AG04449 (cell line): Measurements from ENCODE around the gene APOD.

ENCODE experiments used
- CTCF ChIA-PET: fragments of 350-600 bp; formaldehyde crosslinking; extraction: SDS; loops from one replicate; lab custom pipeline; 2021; ENCODE audit warnings: antibody characterized with exemption; lab: Yijun Ruan, JAX
- POLR2A ChIA-PET: fragments of 400-600, 350-600 bp; formaldehyde crosslinking; extraction: SDS; loops from one replicate; lab custom pipeline; 2020; ENCODE audit warnings: antibody characterized with exemption, inconsistent platforms; lab: Yijun Ruan, JAX
- DNase-seq: peaks from one replicate; pipeline ENCODE4 v3.0.0-alpha.2; 2010; ENCODE audit warnings: low read depth, low spot score
- H3K4me3 ChIP-seq: 2 replicates; pipeline ENCODE4 v1.5.1; 2011; ENCODE audit warnings: low read depth, mild to moderate bottlenecking, control low read depth, low read length
- CTCF ChIP-seq: IDR thresholded peaks from one replicate; pipeline ENCODE4 v1.5.1; 2011; ENCODE audit warnings: mild to moderate bottlenecking, moderate library complexity, low read length, control low read depth, inconsistent platforms; ENCODE audit not compliant: insufficient read depth; ENCODE audit errors: missing control alignments

The APOD gene

GRCh38 chr3:195578565-195578964 is 5.2 kb downstream of the APOD start:
- DNase-seq: no peak
- POLR2A ChIA-PET: no interaction called here
- no peak for TF ChIP-seq CTCF
- CTCF ChIA-PET: no interaction called here
- H3K4me3 ChIP-seq: no peak overlapping the region

GRCh38 chr3:195577645-195578177 is 6.0 kb downstream of the APOD start:
- POLR2A ChIA-PET: no interaction called here
- CTCF ChIA-PET: no interaction called here
- no peak for DNase-seq
- TF ChIP-seq CTCF: no peak
- no peak overlapping the region for H3K4me3 ChIP-seq

GRCh38 chr3:195574497-195575304 is 9.0 kb downstream of the APOD start:
- CTCF ChIA-PET: no interaction called here
- DNase-seq: no peak
- TF ChIP-seq CTCF: no peak
- POLR2A ChIA-PET: no interaction called here
- H3K4me3 ChIP-seq: no peak overlapping the region

- TF ChIP-seq CTCF: no peak
- no peak overlapping the region for H3K4me3 ChIP-seq
- CTCF ChIA-PET: no interaction called here
- DNase-seq: no peak
- POLR2A ChIA-PET: no interaction called here
Measured at GRCh38 chr3:195573611-195574496, 9.9 kb downstream of the APOD start.

GRCh38 chr3:195571361-195571760 is 12.4 kb downstream of the APOD start:
- no peak overlapping the region for H3K4me3 ChIP-seq
- ChIA-PET CTCF (interaction anchor here (1.3 kb wide), 1 partner anchor 14 kb away, joined by 6 read pairs; no protein-coding TSS in a partner anchor), POLR2A (no interaction called here)
- no peak for DNase-seq
- no peak for TF ChIP-seq CTCF

- H3K4me3 ChIP-seq: no peak overlapping the region
- TF ChIP-seq CTCF: no peak
- no peak for DNase-seq
- POLR2A ChIA-PET: no interaction called here
- CTCF ChIA-PET: interaction anchor here (1.3 kb wide), 1 partner anchor 14 kb away, joined by 6 read pairs; no protein-coding TSS in a partner anchor
Measured at GRCh38 chr3:195570912-195571311, 12.8 kb downstream of the APOD start.
